ENCODE results near the gene PDZD7. TPM values are rescaled to one million over a fixed set of nuclear protein-coding genes. Genes with fewer than 3 reads are reported as not detected.

Gene PDZD7
- total and polyA plus RNA-seq, 2 of the 8 experiments (the other 6 are each of a cell fraction or from before 2014, with no cell fraction given): 0.88 to 1.6 TPM

DNA sequence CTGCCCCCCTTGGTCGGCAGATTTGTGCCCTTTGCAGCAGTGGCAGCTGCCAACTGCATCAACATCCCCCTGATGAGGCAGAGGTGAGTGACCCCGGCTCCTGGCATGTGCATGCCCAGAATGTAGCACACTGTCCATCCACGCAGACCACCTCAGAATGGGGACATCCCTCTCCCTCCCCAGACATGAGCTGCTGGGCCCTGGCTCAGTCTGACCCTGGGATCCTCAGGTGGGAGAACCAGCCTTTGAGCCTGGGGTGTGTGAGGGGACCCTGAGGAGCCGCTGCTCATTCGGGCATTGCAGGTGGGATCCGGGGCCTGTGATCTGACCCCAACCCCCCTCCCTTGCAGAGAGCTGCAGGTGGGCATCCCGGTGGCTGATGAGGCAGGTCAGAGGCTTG, 5.8 kb upstream of the PDZD7 start:
- CTCF ChIA-PET (ENCODE audit: partially characterized antibody): interaction anchor here (0.5 to 51.8 kb wide), 5 partner anchors 10 to 473 kb away, joined by 3 to 2176 read pairs (median 145); partner anchors contain the start of genes KAZALD1, PDZD7 and SFXN3
- no peak for TF ChIP-seq BRCA1 (IDR thresholded peaks at IDR 0.05; ENCODE audit: low read depth, low read length)
- TF ChIP-seq EZH2 (IDR thresholded peaks at IDR 0.05; ENCODE audit: low read depth, low read length, severe bottlenecking): no peak
- no peak for TF ChIP-seq FOSL1 (IDR thresholded peaks at IDR 0.05; ENCODE audit: insufficient read depth, low read depth, low read length)
- TF ChIP-seq TBP (IDR thresholded peaks at IDR 0.05; ENCODE audit: low read depth, low read length): no peak
- TF ChIP-seq CBX8 (IDR thresholded peaks at IDR 0.05; ENCODE audit: borderline replicate concordance, low read depth, low read length): no peak
- TF ChIP-seq, protein P1, sequence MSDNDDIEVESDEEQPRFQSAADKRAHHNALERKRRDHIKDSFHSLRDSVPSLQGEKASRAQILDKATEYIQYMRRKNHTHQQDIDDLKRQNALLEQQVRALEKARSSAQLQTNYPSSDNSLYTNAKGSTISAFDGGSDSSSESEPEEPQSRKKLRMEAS (IDR thresholded peaks at IDR 0.05): no peak
- TF ChIP-seq KDM1A (IDR thresholded peaks at IDR 0.05; ENCODE audit: borderline replicate concordance, low read length): no peak
- no peak for TF ChIP-seq TCF12 (IDR thresholded peaks at IDR 0.05; ENCODE audit: low read depth, low read length)

More for the DNA sequence above, 5.8 kb upstream of the PDZD7 start:
- H3K56ac ChIP-seq (replicated peaks; ENCODE audit: insufficient read length, low read depth, low read length): no peak overlapping the region
- POLR2A ChIA-PET (ENCODE audit: partially characterized antibody): interaction anchor here (0.7 kb wide), 1 partner anchor 18 kb away, joined by 3 read pairs; no protein-coding TSS in a partner anchor
- no peak overlapping the region for H3K14ac ChIP-seq (ENCODE audit: insufficient read length)
- H3K27me3 ChIP-seq (replicated peaks in 1 of 4; ENCODE audit: control insufficient read depth in 3 of 4, extremely low read depth in 1 of 4, insufficient read depth in 3 of 4, low read length in 3 of 4): peaks cover 0 to 31% (median 27%) of the 10 kb centered on the region in 4 experiments; a peak in 6 of 7 replicates
- H2BK15ac ChIP-seq (ENCODE audit: low read length): no peak overlapping the region
- no peak overlapping the region for H3K4me2 ChIP-seq (ENCODE audit: insufficient read depth in 1 of 2, low read depth in 2 of 2, low read length in 2 of 2)
- no peak overlapping the region for H2AK5ac ChIP-seq (ENCODE audit: low read depth, low read length)
- peaks cover 0 to 8% (median 6%) of the 10 kb centered on the region in 4 experiments; a peak in 6 of 7 replicates for H3K4me1 ChIP-seq (replicated peaks in 1 of 4; ENCODE audit: control insufficient read depth in 3 of 4, insufficient read depth in 4 of 4, low read length in 3 of 4)
- no peak overlapping the region for H3K27ac ChIP-seq (ENCODE audit: low read depth, low read length)
- WGBS, 2 experiments (ENCODE audit: extremely low coverage in 1 of 2, insufficient coverage in 1 of 2, insufficient read length in 1 of 2, insufficient replicate concordance in 2 of 2, low coverage in 1 of 2, low lambda C conversion rate in 2 of 2, missing lambda C conversion rate in 1 of 2): 82% methylated on average over 7 of the region's 7 CpGs; no CpG with 5 or more reads in 1 of the 2 experiments
- H2AFZ ChIP-seq (ENCODE audit: low read length): no peak overlapping the region
- H4K91ac ChIP-seq (replicated peaks; ENCODE audit: insufficient read length, low read length): no peak overlapping the region
- H2BK120ac ChIP-seq (replicated peaks; ENCODE audit: low read depth, low read length): no peak overlapping the region
- H2BK20ac ChIP-seq (ENCODE audit: low read length): no peak overlapping the region
- no peaks in the 10 kb centered on the region for H3K79me2 ChIP-seq (ENCODE audit: control insufficient read depth in 1 of 2, insufficient read depth in 2 of 2, low read length in 2 of 2)
- no peak overlapping the region for H3K23ac ChIP-seq (ENCODE audit: insufficient read length)
- H4K5ac ChIP-seq (ENCODE audit: insufficient read length, low read depth, low read length): no peak overlapping the region
- no peaks in the 10 kb centered on the region for H3K79me1 ChIP-seq (ENCODE audit: low read depth, low read length)
- FAIRE-seq (no peak), DNase-seq (ENCODE audit: low read depth in 1 of 2, low spot score in 2 of 2) (no peak)
- peaks cover 0 to 3% of the 10 kb centered on the region in 2 experiments for H4K20me1 ChIP-seq (replicated peaks in 1 of 2; ENCODE audit: control insufficient read depth in 1 of 2, insufficient read depth in 2 of 2, low read length in 2 of 2)
- no peak overlapping the region for H2BK12ac ChIP-seq (ENCODE audit: low read depth, low read length)
- H2BK5ac ChIP-seq (ENCODE audit: low read depth, low read length): no peak overlapping the region
- no peak overlapping the region for H3K18ac ChIP-seq (ENCODE audit: extremely low read depth, low read length)
- no peak overlapping the region for H3K4me3 ChIP-seq (ENCODE audit: extremely low read depth in 1 of 4, insufficient read depth in 2 of 4, low read depth in 3 of 4, low read length in 4 of 4)
- H3K9me3 ChIP-seq (ENCODE audit: insufficient read depth in 2 of 2, low read depth in 1 of 2, low read length in 1 of 2): no peaks in the 10 kb centered on the region
- no peaks in the 10 kb centered on the region for H3K36me3 ChIP-seq (ENCODE audit: control insufficient read depth in 2 of 4, insufficient read depth in 4 of 4, low read length in 3 of 4)
- no peak overlapping the region for H3K4ac ChIP-seq (replicated peaks; ENCODE audit: insufficient read length, low read depth, low read length)
- no peak overlapping the region for H3K9ac ChIP-seq (replicated peaks in 1 of 4; ENCODE audit: extremely low read depth in 1 of 4, low read depth in 3 of 4, low read length in 3 of 4)
- H3K23me2 ChIP-seq (ENCODE audit: low read depth, low read length): peaks cover 5% of the 10 kb centered on the region; the same call in 1 of the 2 replicates
- no peak overlapping the region; the same call in 1 of the 2 replicates for H4K8ac ChIP-seq (ENCODE audit: extremely low read depth, insufficient read depth, low read length)

Measured in H1 (cell line).